Ovary (tissue), 9 donors: Measurements from ENCODE around the gene NAV2. TPM values are rescaled to one million over a fixed set of nuclear protein-coding genes. Genes with fewer than 3 reads are reported as not detected.

Source experiments
- DNase-seq, 5 donors: peaks; one replicate each; pipeline ENCODE4 v3.0.0-alpha.2; 2019 to 2020
- H3K27ac ChIP-seq, 2 donors: fragments of 200-600 bp; one replicate each; pipeline versions ENCODE4 v1.5.1 to v1.8.0; 2019 to 2022
- H3K27me3 ChIP-seq: fragments of 200-600 bp; one replicate; pipeline ENCODE4 v1.8.0; 2022
- H3K36me3 ChIP-seq: fragments of 200-600 bp; sonication (generic); one replicate; pipeline ENCODE4 v1.5.1; 2019
- H3K4me1 ChIP-seq: one replicate; pipeline ENCODE4 v1.8.1; 2013; ENCODE audit warnings: mild to moderate bottlenecking, moderate library complexity; ENCODE audit not compliant: insufficient read depth
- H3K4me3 ChIP-seq: fragments of 200-600 bp; sonication (generic); one replicate; pipeline ENCODE4 v1.5.1; 2017
- H3K9me3 ChIP-seq, 2 donors: fragments of 200-600 bp in 1 of 2; sonication (generic) in 1 of 2; one replicate each; pipeline versions ENCODE4 v1.5.1 to v1.8.1; 2013 to 2019; ENCODE audit warnings: mild to moderate bottlenecking in 1 of 2, moderate library complexity in 1 of 2
- CTCF ChIP-seq, 3 donors: fragments of 450-650 bp in 2 of 3; fragments of 200-600 bp in 1 of 3; IDR thresholded peaks; one replicate each; pipeline versions ENCODE4 v1.5.1 to v1.8.0; 2016 to 2022; ENCODE audit warnings: antibody characterized with exemption in 3 of 3, mild to moderate bottlenecking in 1 of 3
- EP300 ChIP-seq: sonication (generic); formaldehyde crosslinking; IDR thresholded peaks from one replicate; pipeline ENCODE4 v1.6.1; 2017; ENCODE audit warnings: antibody characterized with exemption
- POLR2A ChIP-seq: fragments of 450-650 bp; IDR thresholded peaks from one replicate; pipeline ENCODE4 v1.6.1; 2017; ENCODE audit warnings: antibody characterized with exemption, mild to moderate bottlenecking, moderate library complexity
- WGBS, 3 donors: extraction: QIAGEN DNeasy Blood & Tissue Kit in 1 of 3; methylation state at CpG; one replicate each; pipeline versions ENCODE4 v1.1.5 to v1.1.7; 2013 to 2017; 5-methylcytosine and 5-hydroxymethylcytosine counted together
- intact Hi-C, 4 donors: fragments of 100-400 bp; cut with DNase I; formaldehyde crosslinking; loops; one replicate each; pipeline versions ENCODE4 v1.11.0 to v1.15.1; 2022 to 2023
- polyA plus RNA-seq, 2 donors: library from polyadenylated mRNA; stranded (reverse); fragments of 200-250 nt in 1 of 2; fragments of 350-450 nt in 1 of 2; fragmentation: Illumina TruSeq in 1 of 2; extraction: RNeasy Lipid Tissue Mini Kit (QIAGEN cat#74804) in 1 of 2; gene quantifications; one replicate each; pipeline ENCODE4 v1.2.3, GENCODE V29; 2013 to 2014
- total RNA-seq, 7 donors: library from RNA; depleted of rRNA in 2 of 7; stranded (reverse); fragments of >200 nt in 2 of 7; fragmentation: NEBNext Ultra II Directional in 3 of 7; extraction: Animal tissue kit (Norgen Biotek cat#: 25700) in 3 of 7; gene quantifications; one replicate each; pipeline versions ENCODE4 v1.1.0 to v1.2.4, GENCODE V29; 2016 to 2023
- donor health status: DM: no; HTN: no; CAD: no; lungs with moderate emphysema.
- donor health status: DM: no; HTN: no; CAD: no.
- donor health status: Bipolar disorder and iron deficiency.
- donor health status: DM: yes; HTN: yes; CAD: no.
- donor health status: DM: no; HTN: no; CAD: no.
- donor health status: DM: yes; HTN: yes; CAD: no.

The NAV2 gene
- total and polyA plus RNA-seq, 9 donors = 2.9 to 14.1 (median 7.8) TPM

GRCh38 chr11:19777377-19778102, 64.9 kb downstream of the NAV2 start:
- intact Hi-C loops = no loop called here
- Histone ChIP-seq H3K4me1 (peaks cover 4% of the 10 kb centered on the region), H3K36me3 (no peaks in the 10 kb centered on the region), H3K9me3 (no peaks in the 10 kb centered on the region), H3K4me3 (peak overlapping the region; percentile 21), H3K27ac (no peak overlapping the region), H3K27me3 (no peaks in the 10 kb centered on the region)
- 0 to 4% (median 1%) methylated on average over 29 of the region's 29 CpGs for WGBS, 3 donors
- no peak for DNase-seq
- TF ChIP-seq POLR2A (no peak), CTCF (IDR thresholded peaks at IDR 0.05) (no peak), EP300 (no peak)

GRCh38 chr11:19779740-19780139, 67.1 kb downstream of the NAV2 start:
- Histone ChIP-seq H3K27ac (no peak overlapping the region), H3K36me3 (no peaks in the 10 kb centered on the region), H3K9me3 (no peaks in the 10 kb centered on the region), H3K4me1 (peaks cover 4% of the 10 kb centered on the region), H3K4me3 (no peak overlapping the region), H3K27me3 (no peaks in the 10 kb centered on the region)
- TF ChIP-seq POLR2A = no peak
- TF ChIP-seq EP300 = no peak
- TF ChIP-seq CTCF (IDR thresholded peaks at IDR 0.05) = no peak
- WGBS, 3 donors = 77 to 97% (median 94%) methylated on average over 2 of the region's 2 CpGs
- no peak for DNase-seq
- intact Hi-C loops = no loop called here

GRCh38 chr11:19781351-19781750, 68.7 kb downstream of the NAV2 start:
- H3K4me3 ChIP-seq = no peak overlapping the region
- TF ChIP-seq POLR2A = no peak
- TF ChIP-seq CTCF (IDR thresholded peaks at IDR 0.05) = no peak
- TF ChIP-seq EP300 = no peak
- H3K9me3 ChIP-seq = no peaks in the 10 kb centered on the region
- no peaks in the 10 kb centered on the region for H3K27me3 ChIP-seq
- no peaks in the 10 kb centered on the region for H3K36me3 ChIP-seq
- 93 to 95% (median 93%) methylated on average over 1 of the region's 1 CpG for WGBS, 3 donors
- peaks cover 4% of the 10 kb centered on the region for H3K4me1 ChIP-seq
- DNase-seq = no peak
- intact Hi-C loops = no loop called here
- H3K27ac ChIP-seq = no peak overlapping the region

- intact Hi-C loops = no loop called here
- Histone ChIP-seq H3K9me3 (no peaks in the 10 kb centered on the region), H3K4me1 (no peaks in the 10 kb centered on the region), H3K27ac (no peak overlapping the region), H3K36me3 (no peaks in the 10 kb centered on the region), H3K4me3 (no peak overlapping the region), H3K27me3 (no peaks in the 10 kb centered on the region)
- WGBS, 3 donors = 93 to 98% (median 95%) methylated on average over 2 of the region's 2 CpGs
- no peak for DNase-seq
- TF ChIP-seq EP300 = no peak
- no peak for TF ChIP-seq CTCF (IDR thresholded peaks at IDR 0.05)
- no peak for TF ChIP-seq POLR2A
Measured at GRCh38 chr11:19785265-19785664, 72.6 kb downstream of the NAV2 start.
